ENCODE measurements around the gene RALGPS1.

RALGPS1 gene

GRCh38 chr9:127211983-127212382, 297.4 kb downstream of the RALGPS1 start:
- Histone ChIP-seq H3K4me3 (ENCODE audit: low read length) (no peak overlapping the region), H3K36me3 (replicated peaks; ENCODE audit: insufficient read depth, low read length) (no peaks in the 10 kb centered on the region), H3K9ac (ENCODE audit: low read length) (no peak overlapping the region), H3K9me3 (replicated peaks; ENCODE audit: insufficient read depth, low read length) (no peaks in the 10 kb centered on the region), H2AFZ (ENCODE audit: low read length) (no peak overlapping the region), H3K4me1 (ENCODE audit: low read length) (no peaks in the 10 kb centered on the region), H3K4me2 (ENCODE audit: low read depth, low read length) (no peak overlapping the region), H3K27ac (ENCODE audit: low read length) (no peak overlapping the region), H3K9me2 (replicated peaks; ENCODE audit: insufficient read depth, low read length) (no peaks in the 10 kb centered on the region), H3F3A (ENCODE audit: insufficient read depth, low read length) (no peaks in the 10 kb centered on the region), H3K79me2 (ENCODE audit: low read length) (no peaks in the 10 kb centered on the region), H4K20me1 (ENCODE audit: insufficient read depth, low read length) (no peaks in the 10 kb centered on the region), H3K27me3 (replicated peaks; ENCODE audit: insufficient read depth, low read length) (no peaks in the 10 kb centered on the region)
- DNase-seq = no peak
- TF ChIP-seq EZH2 (optimal IDR thresholded peaks at IDR 0.05; ENCODE audit: low read depth, low read length) (no peak), EZH2phosphoT487 (IDR thresholded peaks at IDR 0.05; ENCODE audit: low read length) (no peak), CTCF (IDR thresholded peaks at IDR 0.05; ENCODE audit: low read length) (no peak)

DNA sequence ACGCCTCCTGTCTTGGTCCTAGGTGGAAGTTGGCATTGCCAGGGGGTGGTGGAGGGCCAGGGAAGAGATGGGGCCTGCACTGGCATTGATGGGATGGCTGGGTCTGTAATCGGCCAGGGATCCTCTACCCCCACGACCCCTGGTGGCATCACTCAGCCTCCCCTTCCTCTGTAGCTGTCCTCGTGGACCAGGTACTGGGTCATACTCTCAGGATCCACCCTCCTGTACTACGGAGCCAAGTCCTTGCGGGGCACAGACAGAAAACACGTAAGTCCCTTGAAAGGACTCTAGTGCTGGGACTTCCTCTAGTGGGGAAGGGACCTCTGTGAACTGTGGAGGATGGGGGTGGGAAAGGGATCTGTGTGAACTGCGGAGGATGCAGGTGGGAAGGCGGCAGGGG, 297.9 kb downstream of the RALGPS1 start:
- no peak for DNase-seq
- no peak overlapping the region for H3K4me2 ChIP-seq (ENCODE audit: low read depth, low read length)
- no peaks in the 10 kb centered on the region for H3K27me3 ChIP-seq (replicated peaks; ENCODE audit: insufficient read depth, low read length)
- no peak for TF ChIP-seq CTCF (IDR thresholded peaks at IDR 0.05; ENCODE audit: low read length)
- no peak for TF ChIP-seq EZH2 (optimal IDR thresholded peaks at IDR 0.05; ENCODE audit: low read depth, low read length)
- TF ChIP-seq EZH2phosphoT487 (IDR thresholded peaks at IDR 0.05; ENCODE audit: low read length) = no peak
- H3K9me2 ChIP-seq (replicated peaks; ENCODE audit: insufficient read depth, low read length) = no peaks in the 10 kb centered on the region
- H3K4me3 ChIP-seq (ENCODE audit: low read length) = no peak overlapping the region
- H4K20me1 ChIP-seq (ENCODE audit: insufficient read depth, low read length) = no peaks in the 10 kb centered on the region
- no peaks in the 10 kb centered on the region for H3K79me2 ChIP-seq (ENCODE audit: low read length)
- H2AFZ ChIP-seq (ENCODE audit: low read length) = no peak overlapping the region
- H3F3A ChIP-seq (ENCODE audit: insufficient read depth, low read length) = no peaks in the 10 kb centered on the region
- no peaks in the 10 kb centered on the region for H3K4me1 ChIP-seq (ENCODE audit: low read length)
- H3K9ac ChIP-seq (ENCODE audit: low read length) = no peak overlapping the region
- no peaks in the 10 kb centered on the region for H3K9me3 ChIP-seq (replicated peaks; ENCODE audit: insufficient read depth, low read length)
- no peaks in the 10 kb centered on the region for H3K36me3 ChIP-seq (replicated peaks; ENCODE audit: insufficient read depth, low read length)
- no peak overlapping the region for H3K27ac ChIP-seq (ENCODE audit: low read length)

GRCh38 chr9:127213859-127214258, 299.3 kb downstream of the RALGPS1 start:
- Histone ChIP-seq H4K20me1 (ENCODE audit: insufficient read depth, low read length) (no peaks in the 10 kb centered on the region), H3K4me3 (ENCODE audit: low read length) (no peak overlapping the region), H3K4me2 (ENCODE audit: low read depth, low read length) (no peak overlapping the region), H3K9me2 (replicated peaks; ENCODE audit: insufficient read depth, low read length) (no peaks in the 10 kb centered on the region), H3F3A (ENCODE audit: insufficient read depth, low read length) (no peaks in the 10 kb centered on the region), H3K36me3 (replicated peaks; ENCODE audit: insufficient read depth, low read length) (no peaks in the 10 kb centered on the region), H3K79me2 (ENCODE audit: low read length) (no peaks in the 10 kb centered on the region), H3K9me3 (replicated peaks; ENCODE audit: insufficient read depth, low read length) (no peaks in the 10 kb centered on the region), H3K27me3 (replicated peaks; ENCODE audit: insufficient read depth, low read length) (no peaks in the 10 kb centered on the region), H3K9ac (ENCODE audit: low read length) (no peak overlapping the region), H3K27ac (ENCODE audit: low read length) (no peak overlapping the region), H3K4me1 (ENCODE audit: low read length) (no peaks in the 10 kb centered on the region), H2AFZ (ENCODE audit: low read length) (no peak overlapping the region)
- no peak for TF ChIP-seq CTCF (IDR thresholded peaks at IDR 0.05; ENCODE audit: low read length)
- no peak for TF ChIP-seq EZH2phosphoT487 (IDR thresholded peaks at IDR 0.05; ENCODE audit: low read length)
- TF ChIP-seq EZH2 (optimal IDR thresholded peaks at IDR 0.05; ENCODE audit: low read depth, low read length) = no peak
- DNase-seq = no peak
